ENCODE data around the gene CYB5A. TPM values are rescaled to one million over a fixed set of nuclear protein-coding genes. Genes with fewer than 3 reads are reported as not detected.
"Not testable (repeated sequence)": the region's sequence is repeated elsewhere in the genome, so short reads cannot be mapped to it uniquely, and the experiment has no call there.

CYB5A gene
- total RNA-seq, 4 donors from 2014 or later = 53.8 to 118 (median 75.2) TPM

DNA sequence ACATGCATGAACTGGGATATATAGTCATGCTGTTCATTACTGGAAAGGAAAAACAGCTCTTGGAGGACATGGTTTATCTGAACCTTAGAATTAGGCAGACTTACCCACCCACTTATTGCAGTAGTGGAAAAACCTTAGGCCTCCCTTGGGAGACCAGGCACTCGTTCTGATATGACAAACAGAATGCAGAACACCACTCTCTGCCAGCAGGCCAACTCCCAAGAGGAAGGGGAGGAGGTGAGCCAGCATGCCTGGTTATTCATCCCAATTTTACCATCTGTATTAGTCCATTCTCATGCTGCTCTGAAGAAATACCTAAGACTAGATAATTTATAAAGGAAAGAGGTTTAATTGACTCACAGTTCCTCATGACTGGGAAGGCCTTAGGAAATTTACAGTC is 41.3 kb upstream of the CYB5A start:
- WGBS, 2 donors (ENCODE audit: low coverage in 1 of 2) = 14% methylated on average over 1 of the region's 1 CpG; no CpG with 5 or more reads in 1 of the 2 donors
- TF ChIP-seq EP300 (IDR thresholded peaks at IDR 0.05) = no peak
- TF ChIP-seq POLR2AphosphoS5 (IDR thresholded peaks at IDR 0.05) = no peak
- TF ChIP-seq, protein P1, sequence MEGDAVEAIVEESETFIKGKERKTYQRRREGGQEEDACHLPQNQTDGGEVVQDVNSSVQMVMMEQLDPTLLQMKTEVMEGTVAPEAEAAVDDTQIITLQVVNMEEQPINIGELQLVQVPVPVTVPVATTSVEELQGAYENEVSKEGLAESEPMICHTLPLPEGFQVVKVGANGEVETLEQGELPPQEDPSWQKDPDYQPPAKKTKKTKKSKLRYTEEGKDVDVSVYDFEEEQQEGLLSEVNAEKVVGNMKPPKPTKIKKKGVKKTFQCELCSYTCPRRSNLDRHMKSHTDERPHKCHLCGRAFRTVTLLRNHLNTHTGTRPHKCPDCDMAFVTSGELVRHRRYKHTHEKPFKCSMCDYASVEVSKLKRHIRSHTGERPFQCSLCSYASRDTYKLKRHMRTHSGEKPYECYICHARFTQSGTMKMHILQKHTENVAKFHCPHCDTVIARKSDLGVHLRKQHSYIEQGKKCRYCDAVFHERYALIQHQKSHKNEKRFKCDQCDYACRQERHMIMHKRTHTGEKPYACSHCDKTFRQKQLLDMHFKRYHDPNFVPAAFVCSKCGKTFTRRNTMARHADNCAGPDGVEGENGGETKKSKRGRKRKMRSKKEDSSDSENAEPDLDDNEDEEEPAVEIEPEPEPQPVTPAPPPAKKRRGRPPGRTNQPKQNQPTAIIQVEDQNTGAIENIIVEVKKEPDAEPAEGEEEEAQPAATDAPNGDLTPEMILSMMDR (IDR thresholded peaks at IDR 0.05) = no peak
- no peak for TF ChIP-seq POLR2A (IDR thresholded peaks at IDR 0.05)
- no peak for ATAC-seq
- no peak overlapping the region for H3K27ac ChIP-seq
- H3K36me3 ChIP-seq = no peaks in the 10 kb centered on the region
- no peak overlapping the region for H3K4me3 ChIP-seq
- H3K9me3 ChIP-seq = no peaks in the 10 kb centered on the region
- H3K27me3 ChIP-seq = peaks cover 4% of the 10 kb centered on the region
- H3K4me1 ChIP-seq = no peaks in the 10 kb centered on the region

DNA sequence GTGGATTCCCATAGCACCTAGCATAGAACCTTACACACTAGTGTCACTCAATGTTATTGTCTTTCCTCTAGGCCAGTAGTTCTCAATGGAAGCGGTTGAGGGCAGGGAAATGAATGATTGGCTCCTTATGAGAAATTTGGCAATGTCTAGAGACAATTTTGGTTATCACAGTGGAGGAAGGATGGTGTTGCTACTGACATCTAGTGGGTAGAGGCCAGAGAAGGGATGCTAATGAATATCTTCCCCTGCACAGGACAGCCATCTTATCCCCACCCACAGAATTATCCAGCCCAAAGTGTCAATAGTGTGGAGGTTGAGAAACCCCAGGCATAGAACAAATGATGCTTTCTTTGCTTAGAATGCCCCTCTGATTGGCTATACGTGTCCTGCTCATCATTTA is 39.6 kb upstream of the CYB5A start:
- TF ChIP-seq EP300 (IDR thresholded peaks at IDR 0.05) = no peak
- TF ChIP-seq, protein P1 (IDR thresholded peaks at IDR 0.05) = peak in 1 of 4 experiments; percentile 40
- Histone ChIP-seq H3K27ac (no peak overlapping the region), H3K4me3 (no peak overlapping the region), H3K4me1 (no peaks in the 10 kb centered on the region), H3K36me3 (no peaks in the 10 kb centered on the region), H3K9me3 (no peaks in the 10 kb centered on the region), H3K27me3 (peaks cover 4% of the 10 kb centered on the region)
- WGBS, 2 donors (ENCODE audit: low coverage in 1 of 2) = 48 to 62% methylated on average over 2 of the region's 2 CpGs
- ATAC-seq = no peak

DNA sequence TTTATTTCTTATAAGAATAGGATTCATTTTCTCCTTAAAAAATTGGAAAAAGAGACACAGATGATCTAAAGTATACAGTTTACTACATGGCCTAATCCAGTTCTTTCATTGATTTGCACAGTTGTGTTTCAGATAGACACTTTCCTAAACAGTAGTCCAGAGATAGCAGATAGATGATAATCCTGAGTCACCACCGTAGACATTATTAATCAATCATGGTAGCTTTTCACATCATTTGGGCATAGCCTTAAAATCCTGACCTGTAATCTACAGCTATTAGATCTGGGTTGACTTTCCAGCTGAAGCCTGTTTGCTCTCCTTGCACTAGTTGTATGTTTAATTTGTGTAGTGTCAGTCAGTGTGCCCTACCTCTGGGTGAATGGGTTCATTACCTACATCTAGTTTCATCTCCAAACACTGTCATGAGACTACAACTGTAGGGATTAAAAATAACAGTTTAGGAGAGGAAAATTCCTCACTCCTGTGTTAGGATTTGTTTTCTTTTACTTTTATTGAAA is 38.0 kb upstream of the CYB5A start:
- Histone ChIP-seq H3K4me1 (no peaks in the 10 kb centered on the region), H3K27ac (no peak overlapping the region), H3K9me3 (no peaks in the 10 kb centered on the region), H3K36me3 (no peaks in the 10 kb centered on the region), H3K27me3 (peaks cover 4% of the 10 kb centered on the region), H3K4me3 (no peak overlapping the region)
- ATAC-seq = no peak
- WGBS, 2 donors (ENCODE audit: low coverage in 1 of 2) = 33 to 57% methylated on average over 1 of the region's 1 CpG
- TF ChIP-seq POLR2AphosphoS5 (IDR thresholded peaks at IDR 0.05) = no peak
- TF ChIP-seq, protein P1 (IDR thresholded peaks at IDR 0.05) = no peak
- no peak for TF ChIP-seq EP300 (IDR thresholded peaks at IDR 0.05)
- TF ChIP-seq POLR2A (IDR thresholded peaks at IDR 0.05) = no peak

DNA sequence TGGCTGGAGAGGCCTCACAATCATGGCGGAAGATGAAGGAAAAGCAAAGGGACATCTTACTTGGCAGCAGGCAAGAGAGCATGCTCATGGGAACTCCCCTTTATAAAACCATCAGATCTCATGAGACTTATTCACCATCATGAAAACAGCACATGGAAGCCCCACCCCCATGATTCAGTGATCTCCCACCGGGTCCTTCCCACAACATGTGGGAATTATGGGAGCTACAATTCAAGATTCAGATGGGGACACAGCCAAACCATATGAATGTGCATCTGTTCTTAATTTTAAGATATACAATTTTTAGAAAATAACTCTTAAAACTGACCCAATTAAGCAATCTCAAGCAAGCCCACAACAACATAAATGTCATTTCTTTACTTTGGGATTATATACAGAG is 36.4 kb upstream of the CYB5A start:
- ATAC-seq = no peak
- Histone ChIP-seq H3K4me1 (no peaks in the 10 kb centered on the region), H3K4me3 (no peak overlapping the region), H3K9me3 (no peaks in the 10 kb centered on the region), H3K27me3 (peaks cover 4% of the 10 kb centered on the region), H3K27ac (no peak overlapping the region), H3K36me3 (no peaks in the 10 kb centered on the region)
- 81 to 93% methylated on average over 2 of the region's 2 CpGs for WGBS, 2 donors (ENCODE audit: low coverage in 1 of 2)
- TF ChIP-seq POLR2AphosphoS5 (IDR thresholded peaks at IDR 0.05) (no peak), EP300 (IDR thresholded peaks at IDR 0.05) (no peak)

DNA sequence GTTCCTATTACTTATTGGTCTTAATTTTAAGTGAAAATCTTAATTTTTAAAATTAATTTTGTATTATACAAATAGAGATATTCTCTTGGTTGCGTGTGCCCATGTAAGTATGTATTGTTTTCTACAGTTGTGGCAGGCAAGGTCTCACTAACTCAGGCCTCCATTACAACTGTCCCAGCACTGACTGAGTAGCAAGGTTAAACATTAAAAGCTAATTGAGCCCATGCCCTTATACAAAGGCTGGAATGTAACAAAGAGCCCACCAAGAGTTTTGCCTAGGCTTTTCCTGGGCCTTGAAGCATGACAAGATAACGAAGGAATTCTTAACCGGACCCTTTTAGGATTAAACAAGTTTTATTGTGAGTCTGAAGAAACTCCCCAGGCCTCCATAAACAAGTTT is 35.0 kb upstream of the CYB5A start:
- H3K27me3 ChIP-seq, ATAC-seq, H3K36me3 ChIP-seq, H3K9me3 ChIP-seq, H3K4me1 ChIP-seq, H3K4me3 ChIP-seq, H3K27ac ChIP-seq: not testable (repeated sequence)
- WGBS, 2 donors (ENCODE audit: low coverage in 1 of 2) = 83 to 92% methylated on average over 3 of the region's 3 CpGs

DNA sequence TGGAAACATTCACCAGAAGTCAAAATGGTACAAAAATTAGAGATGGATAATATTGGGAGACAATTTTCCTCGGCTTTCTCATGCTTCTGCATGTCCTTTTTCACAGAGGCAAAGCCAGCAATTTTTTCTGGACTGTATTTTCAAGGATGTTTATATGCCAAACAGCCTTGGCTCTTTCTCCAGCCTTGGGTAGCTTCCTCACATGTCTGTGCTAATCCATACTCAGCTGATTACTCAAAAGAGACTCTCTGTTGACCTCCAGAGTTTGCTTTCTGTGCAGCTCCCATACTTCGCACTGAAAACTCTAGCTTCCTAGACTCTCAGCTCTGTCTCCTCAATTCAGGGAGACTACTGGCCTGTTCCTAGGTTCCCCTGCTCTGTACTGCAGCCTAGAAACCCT is 34.5 kb upstream of the CYB5A start:
- no peak for ATAC-seq
- H3K36me3 ChIP-seq = no peaks in the 10 kb centered on the region
- H3K9me3 ChIP-seq = no peaks in the 10 kb centered on the region
- no peak overlapping the region for H3K4me3 ChIP-seq
- whole genome bisulfite sequencing, 2 donors (ENCODE audit: low coverage in 1 of 2) = 65 to 70% methylated on average over 2 of the region's 2 CpGs
- H3K27me3 ChIP-seq = no peaks in the 10 kb centered on the region
- no peaks in the 10 kb centered on the region for H3K4me1 ChIP-seq
- no peak overlapping the region for H3K27ac ChIP-seq
- no peak for TF ChIP-seq POLR2A (IDR thresholded peaks at IDR 0.05)
- no peak for TF ChIP-seq POLR2AphosphoS5 (IDR thresholded peaks at IDR 0.05)
- TF ChIP-seq, protein P1 (IDR thresholded peaks at IDR 0.05) = no peak
- TF ChIP-seq EP300 (IDR thresholded peaks at IDR 0.05) = no peak

Measured in gastroesophageal sphincter (tissue), 4 donors.